GM21529 (cell line): ENCODE results near the gene DCTN2.

Source experiments
- ATAC-seq: cut with Tn5 transposase; IDR thresholded peaks from one replicate; pipeline ENCODE4 v1.9.1; 2021; ENCODE audit not compliant: unreplicated experiment

The DCTN2 gene

GRCh38 chr12:57550641-57551549 lies 3.9 kb upstream of the DCTN2 start:
- no peak for ATAC-seq

DNA sequence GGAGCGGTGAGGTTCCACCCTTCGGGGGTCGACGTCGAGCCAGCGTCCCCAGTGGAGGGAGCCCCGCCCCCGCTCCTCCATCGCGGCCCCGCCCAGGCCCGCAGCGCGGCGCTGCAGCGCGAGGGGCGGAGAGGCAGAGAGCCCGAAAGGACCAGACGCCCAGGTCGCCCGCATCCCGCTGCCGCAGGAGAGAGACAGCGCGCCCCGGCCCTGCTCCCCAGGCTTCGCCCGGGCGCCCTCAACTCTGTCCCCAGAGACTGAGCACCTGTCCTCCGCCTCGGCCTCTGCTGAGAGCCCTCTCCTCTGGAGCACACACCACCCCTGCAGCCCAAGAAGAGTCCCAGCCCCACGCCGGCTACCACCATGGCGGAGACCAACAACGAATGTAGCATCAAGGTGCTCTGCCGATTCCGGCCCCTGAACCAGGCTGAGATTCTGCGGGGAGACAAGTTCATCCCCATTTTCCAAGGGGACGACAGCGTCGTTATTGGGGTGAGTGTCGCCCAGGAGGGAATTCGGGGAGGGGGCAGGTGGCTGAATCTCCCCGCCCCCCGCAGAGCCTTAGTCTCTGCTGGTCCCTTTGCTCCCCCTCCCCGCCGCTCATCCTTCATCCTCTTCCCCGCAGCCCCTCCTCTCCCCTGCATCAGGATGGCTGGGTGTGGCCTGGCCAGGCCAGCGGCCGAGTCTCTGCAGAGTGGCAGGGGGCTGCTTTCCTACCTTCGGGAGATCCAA lies 3.1 kb upstream of the DCTN2 start, which contains the start of gene KIF5A:
KIF5A (plus strand) TSS at position 136 of the 732 bp plus-strand sequence; CDS start at position 364, 228 bp downstream.
- ATAC-seq, result no peak

DNA sequence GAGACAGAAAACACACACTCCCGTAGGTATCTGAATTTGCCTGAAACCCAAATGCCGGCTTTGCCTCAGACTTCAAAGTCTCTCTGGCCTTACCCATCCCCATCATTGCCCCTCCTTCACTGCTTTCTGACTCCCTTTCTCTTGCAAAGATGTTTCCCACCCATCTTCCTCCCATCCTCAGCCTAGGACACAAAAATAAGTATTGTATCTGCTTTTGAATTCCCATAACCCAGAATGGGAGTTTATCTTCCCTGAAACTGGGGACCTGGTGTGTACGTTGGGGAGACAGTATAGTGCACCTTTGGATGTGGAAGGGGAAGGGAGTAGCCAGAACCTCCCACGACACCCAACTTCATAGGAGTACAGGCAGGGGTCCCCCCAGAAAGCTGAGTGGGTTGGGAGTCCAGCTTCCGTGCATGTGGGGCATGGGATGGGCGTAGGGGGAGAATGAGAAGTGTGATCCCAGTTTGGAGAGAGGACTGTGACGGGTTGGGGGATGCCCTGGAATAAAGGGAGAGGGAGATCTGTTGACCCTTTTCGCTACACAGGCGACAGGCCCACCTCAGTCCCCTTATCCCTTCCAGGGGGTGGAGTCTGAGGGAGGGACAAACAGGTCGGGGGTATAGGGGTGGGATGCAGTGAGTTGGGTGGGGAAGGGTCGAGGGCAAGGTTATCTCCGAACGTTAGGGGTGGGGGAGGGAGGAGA lies 2.4 kb upstream of the DCTN2 start:
- ATAC-seq, result no peak

DNA sequence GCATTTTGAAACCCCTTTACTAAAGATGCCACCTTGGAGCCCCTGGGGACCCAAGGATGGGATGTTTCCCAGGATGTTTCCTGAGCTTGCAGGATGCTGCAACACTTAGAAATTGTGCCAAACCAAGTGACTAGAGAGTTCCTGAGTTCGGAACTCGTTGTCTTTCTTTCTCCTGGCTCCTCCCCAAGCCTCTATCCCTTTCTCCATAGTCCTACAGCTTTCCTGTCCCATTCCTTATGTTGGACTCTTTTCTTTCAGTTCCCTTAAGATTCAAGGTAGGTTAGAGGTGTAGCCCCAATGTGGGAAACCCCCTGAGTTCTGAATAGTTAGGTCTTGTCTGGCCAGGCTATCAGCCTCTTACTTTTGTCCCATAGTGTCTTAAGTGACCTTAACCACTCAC lies 1.5 kb upstream of the DCTN2 start:
- ATAC-seq, result no peak

DNA sequence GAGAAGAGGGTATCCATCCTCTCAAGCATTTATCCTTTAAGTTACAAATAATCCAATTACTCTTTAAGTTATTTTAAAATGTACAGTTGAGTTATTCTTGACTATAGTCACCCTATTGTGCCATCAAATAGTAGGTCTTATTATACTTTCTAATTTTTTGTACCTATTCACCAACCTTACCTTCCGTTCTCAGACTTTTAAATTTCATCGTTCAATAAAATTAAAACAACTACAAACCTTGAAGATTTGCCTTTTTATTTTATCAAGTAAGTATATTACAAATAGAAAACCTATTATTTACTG lies 972 bp upstream of the DCTN2 start:
- ATAC-seq, result no peak

DNA sequence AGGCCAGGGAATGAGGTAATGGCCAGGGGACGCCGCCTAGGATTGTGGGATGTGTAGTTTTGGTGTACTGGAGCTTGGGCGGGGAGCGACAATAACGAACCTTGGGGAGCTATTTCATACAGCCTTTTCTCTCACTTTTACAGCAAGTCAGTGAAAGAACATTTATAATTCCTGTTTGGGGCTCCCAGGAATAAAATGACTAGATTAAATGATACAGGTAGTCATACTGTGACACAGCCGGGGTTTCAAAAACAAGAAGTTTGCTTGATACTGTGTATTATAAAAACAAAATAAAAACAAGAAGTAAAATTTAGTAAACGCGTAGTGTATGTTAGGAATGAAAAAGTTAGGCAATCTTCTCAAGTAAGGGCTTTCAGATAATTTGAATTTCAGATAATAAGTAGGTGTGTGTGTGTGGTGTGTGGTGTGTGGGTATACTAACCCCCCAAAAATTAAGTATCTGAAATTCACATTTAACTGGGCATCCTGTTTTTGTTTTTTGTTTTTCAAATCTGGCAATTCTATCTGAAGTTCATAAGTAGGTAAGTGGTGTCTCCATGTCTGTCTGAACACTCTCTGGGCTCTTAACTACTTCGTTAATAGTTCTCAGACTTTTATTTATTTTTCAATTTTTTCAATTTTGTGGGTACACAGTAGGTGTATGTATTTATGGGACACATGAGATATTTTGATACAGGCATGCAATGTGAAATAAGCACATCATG lies 458 bp upstream of the DCTN2 start:
- ATAC-seq, result no peak

DNA sequence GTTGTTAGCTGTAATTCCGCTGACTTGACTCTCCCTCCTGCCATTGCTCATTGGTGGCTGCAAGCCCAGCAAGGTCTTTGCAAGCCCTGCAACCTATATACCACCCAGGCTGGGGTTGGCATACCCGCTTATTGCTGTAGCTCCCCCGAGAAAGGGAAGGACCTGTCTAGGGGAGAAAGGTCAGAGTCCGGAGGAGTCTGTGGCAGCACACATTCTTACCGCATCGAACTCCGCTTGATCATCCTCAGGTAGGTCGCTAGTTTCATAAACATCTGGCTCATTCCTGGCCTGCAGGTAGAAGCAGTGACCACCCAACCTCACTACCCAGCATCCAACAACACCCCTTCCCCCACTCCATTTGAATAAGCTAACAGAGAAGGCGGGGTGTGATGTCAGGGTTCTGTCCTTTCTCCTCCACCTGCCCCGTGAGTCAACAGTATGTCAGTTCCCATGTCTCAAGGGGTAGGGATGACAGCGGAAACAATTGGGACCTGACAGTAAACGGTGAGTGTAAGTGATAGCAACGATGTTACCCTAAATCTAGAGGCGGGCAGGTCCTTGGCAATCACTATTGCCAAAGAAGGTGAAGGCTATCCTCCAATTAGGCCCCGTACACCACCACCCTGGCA lies 1.1 kb downstream of the DCTN2 start:
- ATAC-seq, result no peak

- ATAC-seq, result no peak
Measured at GRCh38 chr12:57543581-57543980, 3.4 kb downstream of the DCTN2 start.

GRCh38 chr12:57541717-57542116 lies 5.3 kb downstream of the DCTN2 start:
- ATAC-seq, result no peak

GRCh38 chr12:57541001-57541400 lies 6.0 kb downstream of the DCTN2 start:
- no peak for ATAC-seq

GRCh38 chr12:57539134-57539768 lies 7.7 kb downstream of the DCTN2 start:
- ATAC-seq, result no peak

GRCh38 chr12:57536597-57536942 lies 10.4 kb downstream of the DCTN2 start:
- no peak for ATAC-seq

DNA sequence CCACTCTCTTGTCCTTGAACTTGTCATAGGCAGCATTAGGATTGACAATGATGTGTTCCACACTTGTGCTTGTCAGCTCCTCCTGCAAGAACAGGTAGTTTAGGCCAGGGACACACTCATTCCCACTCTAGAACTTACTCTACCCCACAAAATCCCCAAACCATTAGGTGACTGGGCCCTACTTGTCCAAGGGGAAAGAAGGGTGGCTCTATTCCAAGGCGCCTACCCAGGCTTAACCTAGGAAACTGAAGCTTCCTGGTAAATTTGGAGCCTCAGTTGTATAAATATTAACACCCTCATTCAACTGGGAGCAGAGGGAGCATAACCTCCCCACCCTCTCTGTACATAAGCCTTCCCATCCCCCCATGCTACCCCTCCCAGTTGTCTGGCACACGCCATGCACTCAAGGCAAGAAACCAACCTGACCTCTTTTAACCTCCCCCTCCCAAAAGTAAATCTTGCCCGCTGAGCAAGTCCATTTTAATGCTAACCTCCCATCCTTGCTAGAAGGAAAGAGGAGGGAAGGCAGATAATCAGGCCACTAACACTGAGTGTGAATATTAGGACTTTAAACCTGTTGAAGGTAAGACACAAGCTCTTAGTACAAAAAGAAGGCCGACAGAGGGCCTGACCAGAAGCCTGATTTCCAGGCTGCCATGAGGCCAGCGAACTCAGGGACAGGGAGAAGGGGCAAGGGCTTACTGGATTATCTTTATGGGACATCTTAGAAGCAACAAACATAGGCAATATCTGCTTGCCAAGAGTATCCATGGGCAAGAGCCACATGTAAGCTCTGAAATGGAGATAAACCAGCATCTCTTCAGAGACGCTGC lies 11.0 kb downstream of the DCTN2 start:
- ATAC-seq, result no peak

- ATAC-seq, result no peak
Measured at GRCh38 chr12:57534991-57535543, 11.9 kb downstream of the DCTN2 start.

DNA sequence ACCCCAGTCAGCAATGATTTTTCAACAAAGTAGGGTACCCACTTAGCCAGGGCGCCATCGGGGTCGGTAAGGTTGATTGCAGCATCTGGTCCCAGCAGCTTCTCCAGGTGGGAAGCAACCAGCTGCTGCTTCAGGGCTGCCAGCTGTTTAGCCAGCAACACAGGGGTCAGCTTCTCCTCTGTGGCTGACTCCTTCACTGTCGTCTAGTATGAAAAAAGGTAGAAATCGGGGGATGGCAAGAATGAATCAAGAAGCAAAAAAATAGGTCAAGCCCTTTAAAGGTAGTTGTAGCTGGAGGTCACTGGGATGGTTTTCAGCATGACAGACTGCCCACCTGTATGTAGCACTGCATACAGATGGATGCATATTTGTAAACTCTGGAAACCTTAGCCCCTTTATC lies 12.7 kb downstream of the DCTN2 start:
- no peak for ATAC-seq

DNA sequence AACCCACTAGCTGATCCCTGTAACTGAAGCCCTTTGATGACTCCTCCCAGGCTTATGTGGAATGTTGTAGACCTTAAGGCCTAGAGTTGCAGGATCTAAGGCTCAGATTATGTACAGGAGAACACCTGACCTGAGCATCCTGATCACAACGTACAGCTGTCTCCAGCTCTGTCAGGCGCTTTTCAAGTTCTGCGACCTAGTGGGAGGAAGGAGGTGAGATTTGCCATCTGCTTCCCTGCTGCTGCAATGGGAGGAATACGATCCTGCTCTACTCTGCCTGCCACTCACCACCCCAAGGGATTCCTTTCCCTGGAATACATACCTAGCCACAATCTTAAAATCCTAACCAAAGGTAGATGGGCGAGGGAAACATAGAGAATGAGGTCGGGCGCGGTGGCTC lies 13.9 kb downstream of the DCTN2 start:
- no peak for ATAC-seq

GRCh38 chr12:57531836-57532235 lies 15.2 kb downstream of the DCTN2 start:
- no peak for ATAC-seq

- ATAC-seq, result no peak
Measured at GRCh38 chr12:57530396-57531142, 16.4 kb downstream of the DCTN2 start.
